ENCODE data around the gene PPP2R3B.

GRCh38 chrX:358651-359143 is 28.0 kb downstream of the PPP2R3B start:
- no peak for TF ChIP-seq CTCF (IDR thresholded peaks at IDR 0.05)
- no peak for TF ChIP-seq POLR2A (IDR thresholded peaks at IDR 0.05)

Data from heart left ventricle (tissue), 13 donors.